MM.1S (cell line): Measurements from ENCODE around the gene TIMP2.

Experiments
- EZH2 ChIP-seq: fragments of 300-600 bp; sonication (generic); optimal IDR thresholded peaks from 2 replicates; pipeline ENCODE3; 2017; ENCODE audit warnings: low read depth, mild to moderate bottlenecking, antibody characterized with exemption, low read length, mixed read lengths
- EZH2phosphoT487 ChIP-seq: fragments of 300-600 bp; sonication (generic); IDR thresholded peaks from 2 replicates; pipeline ENCODE4 v1.6.1; 2018; ENCODE audit warnings: antibody characterized with exemption, low read length
- TF ChIP-seq, protein P1 (sequence below): fragments of 300-600 bp; sonication (generic); IDR thresholded peaks from 2 replicates; pipeline ENCODE4 v1.5.1; 2016; ENCODE audit warnings: antibody characterized with exemption, low read length, mixed read lengths

- TF ChIP-seq EZH2phosphoT487 = no peak
- TF ChIP-seq, protein P1, sequence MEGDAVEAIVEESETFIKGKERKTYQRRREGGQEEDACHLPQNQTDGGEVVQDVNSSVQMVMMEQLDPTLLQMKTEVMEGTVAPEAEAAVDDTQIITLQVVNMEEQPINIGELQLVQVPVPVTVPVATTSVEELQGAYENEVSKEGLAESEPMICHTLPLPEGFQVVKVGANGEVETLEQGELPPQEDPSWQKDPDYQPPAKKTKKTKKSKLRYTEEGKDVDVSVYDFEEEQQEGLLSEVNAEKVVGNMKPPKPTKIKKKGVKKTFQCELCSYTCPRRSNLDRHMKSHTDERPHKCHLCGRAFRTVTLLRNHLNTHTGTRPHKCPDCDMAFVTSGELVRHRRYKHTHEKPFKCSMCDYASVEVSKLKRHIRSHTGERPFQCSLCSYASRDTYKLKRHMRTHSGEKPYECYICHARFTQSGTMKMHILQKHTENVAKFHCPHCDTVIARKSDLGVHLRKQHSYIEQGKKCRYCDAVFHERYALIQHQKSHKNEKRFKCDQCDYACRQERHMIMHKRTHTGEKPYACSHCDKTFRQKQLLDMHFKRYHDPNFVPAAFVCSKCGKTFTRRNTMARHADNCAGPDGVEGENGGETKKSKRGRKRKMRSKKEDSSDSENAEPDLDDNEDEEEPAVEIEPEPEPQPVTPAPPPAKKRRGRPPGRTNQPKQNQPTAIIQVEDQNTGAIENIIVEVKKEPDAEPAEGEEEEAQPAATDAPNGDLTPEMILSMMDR = no peak
- TF ChIP-seq EZH2 = no peak
Observed at GRCh38 chr17:78953356-78954350, 28.5 kb upstream of the TIMP2 start.
